ENCODE measurements around the gene SLCO3A1.
A peak's percentile ranks its signal among the peaks of the same experiment; 100 is the strongest.

The SLCO3A1 gene

DNA sequence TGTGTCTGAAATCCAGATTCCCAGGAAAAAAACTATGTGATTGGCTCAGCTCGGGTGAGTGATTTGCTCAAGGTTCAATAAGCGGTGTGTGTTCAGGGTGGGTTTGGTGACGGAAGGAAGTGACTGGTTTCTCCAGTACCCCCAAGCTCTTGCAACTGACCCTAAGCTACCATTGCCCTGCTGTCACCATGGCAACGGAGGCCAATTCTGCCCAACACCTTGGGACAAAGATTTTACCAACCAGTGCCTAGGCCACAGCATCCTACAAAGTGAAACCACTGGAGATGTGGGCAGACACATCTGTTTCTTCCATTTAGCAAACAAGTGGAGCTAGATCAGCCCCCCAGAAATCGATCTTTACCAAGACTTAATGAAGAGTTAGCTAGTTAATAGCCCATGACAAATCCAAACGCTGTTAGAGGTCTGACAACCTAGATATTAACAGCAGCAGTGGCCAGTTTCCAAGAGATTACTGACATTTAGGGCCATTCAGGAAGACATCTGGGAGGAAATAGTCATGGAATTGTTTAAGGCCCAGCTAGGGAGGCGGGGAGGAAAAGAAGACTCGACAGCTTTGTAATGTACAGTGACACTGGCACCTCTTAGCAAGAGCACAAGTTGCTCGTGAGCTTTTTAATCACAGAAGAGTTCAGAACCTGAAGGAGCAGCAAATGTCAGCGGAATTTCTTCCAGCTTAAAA lies 195.9 kb downstream of the SLCO3A1 start:
- H3K27me3 ChIP-seq (ENCODE audit: insufficient read depth, low read depth, severe bottlenecking) = peaks cover 60% of the 10 kb centered on the region
- no peaks in the 10 kb centered on the region for H3K9me3 ChIP-seq (ENCODE audit: severe bottlenecking)
- H3K27ac ChIP-seq = no peak overlapping the region
- H3K36me3 ChIP-seq = no peaks in the 10 kb centered on the region
- TF ChIP-seq, protein P1, sequence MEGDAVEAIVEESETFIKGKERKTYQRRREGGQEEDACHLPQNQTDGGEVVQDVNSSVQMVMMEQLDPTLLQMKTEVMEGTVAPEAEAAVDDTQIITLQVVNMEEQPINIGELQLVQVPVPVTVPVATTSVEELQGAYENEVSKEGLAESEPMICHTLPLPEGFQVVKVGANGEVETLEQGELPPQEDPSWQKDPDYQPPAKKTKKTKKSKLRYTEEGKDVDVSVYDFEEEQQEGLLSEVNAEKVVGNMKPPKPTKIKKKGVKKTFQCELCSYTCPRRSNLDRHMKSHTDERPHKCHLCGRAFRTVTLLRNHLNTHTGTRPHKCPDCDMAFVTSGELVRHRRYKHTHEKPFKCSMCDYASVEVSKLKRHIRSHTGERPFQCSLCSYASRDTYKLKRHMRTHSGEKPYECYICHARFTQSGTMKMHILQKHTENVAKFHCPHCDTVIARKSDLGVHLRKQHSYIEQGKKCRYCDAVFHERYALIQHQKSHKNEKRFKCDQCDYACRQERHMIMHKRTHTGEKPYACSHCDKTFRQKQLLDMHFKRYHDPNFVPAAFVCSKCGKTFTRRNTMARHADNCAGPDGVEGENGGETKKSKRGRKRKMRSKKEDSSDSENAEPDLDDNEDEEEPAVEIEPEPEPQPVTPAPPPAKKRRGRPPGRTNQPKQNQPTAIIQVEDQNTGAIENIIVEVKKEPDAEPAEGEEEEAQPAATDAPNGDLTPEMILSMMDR (IDR thresholded peaks at IDR 0.05; ENCODE audit: low read depth, low read length) = no peak
- no peak overlapping the region for H3K4me3 ChIP-seq (ENCODE audit: low read depth, low read length)
- DNase-seq = no peak

DNA sequence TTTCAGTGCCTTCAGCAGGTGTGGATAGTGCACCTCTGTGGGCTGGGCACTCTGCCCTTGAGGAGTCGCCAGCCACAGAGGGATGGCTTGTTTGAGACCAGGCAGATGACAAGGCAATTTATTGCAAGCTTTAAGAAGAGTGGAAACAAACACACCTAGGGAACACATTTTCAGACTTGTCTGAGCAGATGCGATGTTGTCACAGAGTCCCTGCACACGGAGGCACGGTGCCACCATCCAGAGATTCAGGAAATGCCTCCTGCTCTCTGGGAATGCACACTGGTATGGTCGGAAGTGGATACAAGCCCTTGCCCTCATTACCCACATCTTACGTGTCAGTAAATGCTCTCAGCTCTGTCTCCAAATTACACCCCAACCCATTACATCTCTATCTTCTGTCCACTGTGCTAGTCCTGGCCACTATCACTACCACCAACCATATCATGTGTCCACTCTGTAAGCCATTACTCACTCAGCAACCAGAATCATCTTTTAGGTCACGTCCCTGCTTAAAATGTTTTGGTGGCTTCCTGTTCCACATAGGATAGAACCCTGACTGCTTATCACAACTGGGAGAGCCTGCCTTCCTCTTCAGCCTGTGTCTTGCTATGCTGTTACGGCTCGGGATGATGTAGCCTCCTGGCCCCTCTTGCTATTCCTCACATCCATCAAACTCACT lies 196.9 kb downstream of the SLCO3A1 start:
- Histone ChIP-seq H3K27ac (no peak overlapping the region), H3K27me3 (ENCODE audit: insufficient read depth, low read depth, severe bottlenecking) (peaks cover 54% of the 10 kb centered on the region), H3K9me3 (ENCODE audit: severe bottlenecking) (no peaks in the 10 kb centered on the region), H3K4me3 (ENCODE audit: low read depth, low read length) (no peak overlapping the region), H3K36me3 (no peaks in the 10 kb centered on the region)
- TF ChIP-seq, protein P1 (IDR thresholded peaks at IDR 0.05; ENCODE audit: low read depth, low read length) = no peak
- DNase-seq = no peak

DNA sequence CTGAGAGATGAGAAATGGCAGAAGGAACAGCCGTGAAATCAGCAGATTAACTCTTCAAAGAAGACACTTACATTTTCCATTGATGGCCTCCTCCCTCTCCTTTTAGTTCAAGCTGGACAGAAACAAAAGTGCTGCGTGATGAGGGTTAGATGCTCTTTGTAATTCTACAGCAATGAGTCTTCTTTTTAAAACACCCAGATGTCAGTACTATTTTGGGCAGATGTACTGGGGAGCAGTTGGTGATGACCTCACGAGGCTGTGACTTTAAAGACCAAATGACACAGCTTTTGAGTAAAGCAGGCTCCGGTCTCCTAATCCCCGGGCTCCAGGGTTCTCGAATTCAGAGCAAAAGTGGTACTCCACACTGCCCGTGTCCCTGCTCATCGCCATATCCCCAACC lies 198.2 kb downstream of the SLCO3A1 start:
- no peaks in the 10 kb centered on the region for H3K36me3 ChIP-seq
- TF ChIP-seq, protein P1 (IDR thresholded peaks at IDR 0.05; ENCODE audit: low read depth, low read length) = no peak
- no peak overlapping the region for H3K4me3 ChIP-seq (ENCODE audit: low read depth, low read length)
- no peaks in the 10 kb centered on the region for H3K9me3 ChIP-seq (ENCODE audit: severe bottlenecking)
- no peak for DNase-seq
- peaks cover 62% of the 10 kb centered on the region for H3K27me3 ChIP-seq (ENCODE audit: insufficient read depth, low read depth, severe bottlenecking)
- no peak overlapping the region for H3K27ac ChIP-seq

DNA sequence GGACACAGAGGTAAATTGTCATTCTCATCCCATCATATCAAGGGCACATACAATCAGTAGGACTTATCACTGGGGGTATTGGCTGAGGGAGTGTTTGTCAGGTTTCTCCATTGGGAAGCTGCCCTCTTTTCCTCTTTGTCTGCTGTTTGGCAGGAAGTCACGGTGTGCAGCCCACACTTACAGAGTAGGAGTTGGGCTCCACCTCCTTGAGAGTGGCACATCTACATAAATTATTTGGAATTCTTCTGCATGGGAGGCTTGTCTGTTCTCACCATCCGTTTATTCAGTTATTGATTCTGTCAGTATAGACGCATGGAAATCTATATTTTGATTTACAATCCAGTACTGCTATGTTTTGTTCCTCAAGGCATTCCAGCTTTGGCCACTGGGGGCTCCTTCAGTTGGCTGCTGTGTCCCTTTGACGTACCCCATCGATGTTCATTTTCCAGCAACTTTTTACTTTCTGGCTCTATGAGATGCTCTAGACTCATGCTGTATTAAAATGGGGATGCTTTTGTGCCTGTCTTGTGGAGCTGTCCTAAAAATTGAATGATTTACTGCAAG lies 200.3 kb downstream of the SLCO3A1 start:
- Histone ChIP-seq H3K4me3 (ENCODE audit: low read depth, low read length) (no peak overlapping the region), H3K27me3 (ENCODE audit: insufficient read depth, low read depth, severe bottlenecking) (peaks cover 66% of the 10 kb centered on the region), H3K36me3 (no peaks in the 10 kb centered on the region), H3K9me3 (ENCODE audit: severe bottlenecking) (no peaks in the 10 kb centered on the region), H3K27ac (no peak overlapping the region)
- DNase-seq = no peak
- TF ChIP-seq, protein P1 (IDR thresholded peaks at IDR 0.05; ENCODE audit: low read depth, low read length) = peak; percentile 41

DNA sequence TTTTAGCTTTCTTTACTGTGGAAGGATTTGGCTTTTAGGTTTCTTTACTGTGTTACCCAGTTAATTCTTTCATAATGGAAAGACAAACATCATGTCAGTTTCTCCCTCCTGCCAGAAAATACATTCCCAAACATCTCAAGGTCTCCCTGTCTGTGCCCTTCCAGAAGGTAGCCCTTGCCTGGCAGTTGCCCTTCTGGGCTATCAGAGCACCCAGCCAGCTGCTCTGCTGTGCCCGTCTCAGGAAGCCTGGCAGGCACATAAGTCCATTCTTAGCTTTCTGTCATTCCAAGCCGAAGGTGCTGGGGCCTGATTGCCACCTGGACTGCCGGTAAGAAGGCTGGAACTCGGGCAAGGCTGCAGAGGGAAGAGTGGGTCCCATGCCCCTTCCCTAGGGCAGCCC lies 203.4 kb downstream of the SLCO3A1 start:
- H3K27me3 ChIP-seq (ENCODE audit: insufficient read depth, low read depth, severe bottlenecking) = peaks cover 71% of the 10 kb centered on the region
- no peaks in the 10 kb centered on the region for H3K36me3 ChIP-seq
- no peak overlapping the region for H3K4me3 ChIP-seq (ENCODE audit: low read depth, low read length)
- TF ChIP-seq, protein P1 (IDR thresholded peaks at IDR 0.05; ENCODE audit: low read depth, low read length) = no peak
- H3K27ac ChIP-seq = no peak overlapping the region
- no peaks in the 10 kb centered on the region for H3K9me3 ChIP-seq (ENCODE audit: severe bottlenecking)
- no peak for DNase-seq

All from WERI-Rb-1 (cell line).